PC-3 (cell line): ENCODE data around the gene CADPS2. TPM values are rescaled to one million over a fixed set of nuclear protein-coding genes. Genes with fewer than 3 reads are reported as not detected.

Experiments used
- ATAC-seq: fragments of 200-7000 bp; cut with Tn5 transposase; 2 replicates; pipeline ENCODE4 v1.9.1; 2020; ENCODE audit warnings: mild to moderate bottlenecking, moderate library complexity
- BruUV-seq: library from RNA; stranded (reverse); fragments of 400-500 nt; replicated peaks from 2 replicates; lab custom pipeline; 2021; lab: Mats Ljungman, UMichigan
- CTCF ChIA-PET: fragments of 300-600 bp; sonication (Branson Sonifier 250); formaldehyde crosslinking; loops from one replicate; lab custom pipeline; 2022; ENCODE audit warnings: antibody characterized with exemption; lab: Charles Lee
- POLR2A ChIA-PET: fragments of 300-600 bp; sonication (Branson Sonifier 250); formaldehyde crosslinking; loops from one replicate; lab custom pipeline; 2022; ENCODE audit warnings: antibody characterized with exemption; ENCODE audit not compliant: unreplicated experiment; lab: Charles Lee
- DNase-seq: peaks from one replicate; pipeline ENCODE4 v3.0.0-alpha.2; 2015
- H2AFZ ChIP-seq: fragments of 300-600 bp; sonication (generic); 2 replicates; pipeline ENCODE4 v1.6.0; 2016; ENCODE audit warnings: antibody characterized with exemption, low read length
- H3F3A ChIP-seq: fragments of 300-600 bp; sonication (generic); one replicate; pipeline ENCODE4 v1.6.0; 2017; ENCODE audit warnings: antibody characterized with exemption, low read length, control low read depth, mild to moderate bottlenecking; ENCODE audit not compliant: unreplicated experiment
- H3K27ac ChIP-seq: fragments of 300-600 bp; sonication (generic); 2 replicates; pipeline ENCODE4 v1.5.1; 2016; ENCODE audit warnings: mild to moderate bottlenecking, low read length
- H3K27me3 ChIP-seq: fragments of 300-600 bp; sonication (generic); 2 replicates; pipeline ENCODE4 v1.6.1; 2016; ENCODE audit warnings: low read length, mixed read lengths
- H3K36me3 ChIP-seq: fragments of 300-600 bp; sonication (generic); 2 replicates; pipeline ENCODE4 v1.6.1; 2016; ENCODE audit warnings: low read depth, mixed run types, low read length, mixed read lengths
- H3K4me1 ChIP-seq: fragments of 300-600 bp; sonication (generic); 2 replicates; pipeline ENCODE4 v1.5.1; 2016; ENCODE audit warnings: low read length; ENCODE audit not compliant: insufficient read depth
- H3K4me2 ChIP-seq: fragments of 300-600 bp; sonication (generic); 2 replicates; pipeline ENCODE4 v1.6.0; 2016; ENCODE audit warnings: low read length
- H3K4me3 ChIP-seq: fragments of 300-600 bp; sonication (generic); 2 replicates; pipeline ENCODE4 v1.5.1; 2016; ENCODE audit warnings: mild to moderate bottlenecking, low read length, mixed read lengths
- H3K79me2 ChIP-seq: fragments of 300-600 bp; sonication (generic); 2 replicates; pipeline ENCODE4 v1.6.1; 2017; ENCODE audit warnings: low read length, mixed read lengths
- H3K9ac ChIP-seq: fragments of 300-600 bp; sonication (generic); 2 replicates; pipeline ENCODE4 v1.6.0; 2016; ENCODE audit warnings: mild to moderate bottlenecking, low read length
- H3K9me2 ChIP-seq: fragments of 300-600 bp; sonication (generic); replicated peaks from 2 replicates; pipeline ENCODE4 v1.6.1; 2016; ENCODE audit warnings: mixed run types, low read length, mixed read lengths
- H3K9me3 ChIP-seq: fragments of 300-600 bp; sonication (generic); 2 replicates; pipeline ENCODE4 v1.6.1; 2016; ENCODE audit warnings: low read length, mixed read lengths
- H4K20me1 ChIP-seq: fragments of 300-600 bp; sonication (generic); 2 replicates; pipeline ENCODE4 v1.6.1; 2016; ENCODE audit warnings: low read length, mixed read lengths
- EZH2 ChIP-seq: fragments of 300-600 bp; sonication (generic); IDR thresholded peaks from one replicate; pipeline ENCODE4 v1.6.1; 2017; ENCODE audit warnings: antibody characterized with exemption, mild to moderate bottlenecking, low read length; ENCODE audit not compliant: unreplicated experiment
- EZH2phosphoT487 ChIP-seq: fragments of 300-600 bp; sonication (generic); IDR thresholded peaks from 2 replicates; pipeline ENCODE4 v1.6.1; 2018; ENCODE audit warnings: mild to moderate bottlenecking, antibody characterized with exemption, low read length, borderline replicate concordance
- intact Hi-C: fragments of 100-400 bp; cut with micrococcal nuclease; formaldehyde crosslinking; loops from 2 replicates; pipeline ENCODE4 v1.9.0; 2023
- total RNA-seq: library from RNA; depleted of rRNA; stranded (reverse); fragments of >200 nt; gene quantifications from 2 replicates; pipeline ENCODE4 v1.2.3, GENCODE V29; 2014
- TF ChIP-seq, protein P1 (sequence below): fragments of 300-600 bp; sonication (generic); conservative IDR thresholded peaks from 2 replicates; pipeline ENCODE4 v1.5.1; 2017; ENCODE audit warnings: antibody characterized with exemption, low read depth, mild to moderate bottlenecking, low read length

The CADPS2 gene
- total RNA-seq, 1 experiment from 2014 or later: 9.4 TPM

DNA sequence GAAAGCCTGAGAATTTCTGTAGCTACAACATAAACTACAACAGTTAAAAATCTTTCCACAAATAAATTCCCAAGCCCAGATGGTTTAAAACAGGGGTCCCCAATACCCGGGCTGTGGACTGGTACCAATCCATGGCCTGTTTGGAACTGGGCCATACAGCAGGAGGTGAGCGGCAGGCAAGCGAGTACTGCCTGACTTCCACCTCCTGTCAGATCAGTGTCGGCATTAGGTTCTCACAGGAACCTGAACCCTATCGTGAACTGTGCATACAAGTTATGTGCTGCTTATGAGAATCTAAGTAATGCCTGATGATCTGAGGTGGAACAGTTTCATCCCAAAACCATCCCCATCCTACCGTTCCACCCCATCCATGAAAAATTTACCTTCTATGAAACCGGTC, 421.0 kb downstream of the CADPS2 start:
- intact Hi-C loops: no loop called here
- Histone ChIP-seq H3K27me3 (no peaks in the 10 kb centered on the region), H3K79me2 (no peaks in the 10 kb centered on the region), H3K36me3 (no peaks in the 10 kb centered on the region), H3K9ac (no peak overlapping the region), H3K27ac (no peak overlapping the region), H3K4me3 (no peak overlapping the region), H4K20me1 (no peaks in the 10 kb centered on the region), H3K9me3 (no peaks in the 10 kb centered on the region), H3K4me2 (no peak overlapping the region), H3K9me2 (no peaks in the 10 kb centered on the region), H3F3A (no peaks in the 10 kb centered on the region), H2AFZ (no peak overlapping the region), H3K4me1 (no peaks in the 10 kb centered on the region)
- ATAC-seq (no peak), DNase-seq (no peak)
- no TSS peak for BruUV-seq
- TF ChIP-seq EZH2 (no peak), EZH2phosphoT487 (no peak)
- TF ChIP-seq, protein P1, sequence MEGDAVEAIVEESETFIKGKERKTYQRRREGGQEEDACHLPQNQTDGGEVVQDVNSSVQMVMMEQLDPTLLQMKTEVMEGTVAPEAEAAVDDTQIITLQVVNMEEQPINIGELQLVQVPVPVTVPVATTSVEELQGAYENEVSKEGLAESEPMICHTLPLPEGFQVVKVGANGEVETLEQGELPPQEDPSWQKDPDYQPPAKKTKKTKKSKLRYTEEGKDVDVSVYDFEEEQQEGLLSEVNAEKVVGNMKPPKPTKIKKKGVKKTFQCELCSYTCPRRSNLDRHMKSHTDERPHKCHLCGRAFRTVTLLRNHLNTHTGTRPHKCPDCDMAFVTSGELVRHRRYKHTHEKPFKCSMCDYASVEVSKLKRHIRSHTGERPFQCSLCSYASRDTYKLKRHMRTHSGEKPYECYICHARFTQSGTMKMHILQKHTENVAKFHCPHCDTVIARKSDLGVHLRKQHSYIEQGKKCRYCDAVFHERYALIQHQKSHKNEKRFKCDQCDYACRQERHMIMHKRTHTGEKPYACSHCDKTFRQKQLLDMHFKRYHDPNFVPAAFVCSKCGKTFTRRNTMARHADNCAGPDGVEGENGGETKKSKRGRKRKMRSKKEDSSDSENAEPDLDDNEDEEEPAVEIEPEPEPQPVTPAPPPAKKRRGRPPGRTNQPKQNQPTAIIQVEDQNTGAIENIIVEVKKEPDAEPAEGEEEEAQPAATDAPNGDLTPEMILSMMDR: no peak
- POLR2A ChIA-PET: no interaction called here
- CTCF ChIA-PET: no interaction called here

DNA sequence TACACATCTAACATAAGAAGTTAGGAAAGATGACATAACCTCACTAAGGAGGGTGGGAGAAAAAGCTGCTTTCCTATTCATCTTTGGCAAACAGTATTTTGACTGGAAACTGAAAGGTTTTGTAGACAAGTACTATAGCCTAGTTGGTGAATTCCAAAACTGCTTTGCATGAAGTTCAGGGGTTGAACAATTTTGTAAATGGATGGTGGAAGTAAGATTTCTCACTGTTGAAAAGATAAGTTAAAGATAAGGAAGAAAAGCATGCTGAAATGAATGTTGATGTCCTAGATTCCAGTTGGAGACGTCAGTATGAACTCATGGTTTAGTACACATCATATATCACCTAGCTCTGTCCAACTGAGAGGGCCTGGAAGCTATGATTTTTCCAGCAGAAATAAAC, 422.6 kb downstream of the CADPS2 start:
- POLR2A ChIA-PET: no interaction called here
- no peaks in the 10 kb centered on the region for H3K79me2 ChIP-seq
- H3K9me3 ChIP-seq: no peaks in the 10 kb centered on the region
- no peaks in the 10 kb centered on the region for H4K20me1 ChIP-seq
- intact Hi-C loops: no loop called here
- no peaks in the 10 kb centered on the region for H3K4me1 ChIP-seq
- H3K4me2 ChIP-seq: no peak overlapping the region
- no peaks in the 10 kb centered on the region for H3K36me3 ChIP-seq
- DNase-seq (no peak), ATAC-seq (no peak)
- CTCF ChIA-PET: no interaction called here
- BruUV-seq: no TSS peak
- H2AFZ ChIP-seq: no peak overlapping the region
- no peaks in the 10 kb centered on the region for H3K9me2 ChIP-seq
- no peaks in the 10 kb centered on the region for H3K27me3 ChIP-seq
- H3K4me3 ChIP-seq: no peak overlapping the region
- no peak overlapping the region for H3K27ac ChIP-seq
- TF ChIP-seq EZH2phosphoT487 (no peak), EZH2 (no peak)
- TF ChIP-seq, protein P1: no peak
- H3K9ac ChIP-seq: no peak overlapping the region
- H3F3A ChIP-seq: no peaks in the 10 kb centered on the region

DNA sequence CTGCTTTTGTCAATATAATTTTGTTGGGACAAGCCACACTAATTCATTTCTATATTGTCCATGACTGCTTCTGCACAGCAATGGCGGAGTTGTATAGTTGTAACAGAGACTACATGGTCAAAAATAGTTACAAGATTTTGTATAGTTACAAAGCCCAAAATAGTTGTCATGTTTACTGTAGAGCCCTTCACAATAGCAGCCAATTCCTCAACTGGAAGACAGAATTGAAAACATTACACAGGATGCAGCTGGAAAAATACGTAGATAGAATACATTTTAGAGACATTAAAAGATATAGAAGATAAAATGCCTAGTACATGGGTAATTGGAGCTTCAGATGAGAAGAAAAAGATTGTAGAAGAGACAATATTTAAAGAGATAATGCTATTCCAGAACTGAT, 425.3 kb downstream of the CADPS2 start:
- H3K9me3 ChIP-seq: no peaks in the 10 kb centered on the region
- H3K9ac ChIP-seq: no peak overlapping the region
- H4K20me1 ChIP-seq: no peaks in the 10 kb centered on the region
- H3K79me2 ChIP-seq: no peaks in the 10 kb centered on the region
- no TSS peak for BruUV-seq
- H3K27ac ChIP-seq: no peak overlapping the region
- H3F3A ChIP-seq: no peaks in the 10 kb centered on the region
- H3K4me2 ChIP-seq: no peak overlapping the region
- no peaks in the 10 kb centered on the region for H3K9me2 ChIP-seq
- TF ChIP-seq, protein P1: no peak
- TF ChIP-seq EZH2phosphoT487 (no peak), EZH2 (no peak)
- ATAC-seq: no peak
- CTCF ChIA-PET: no interaction called here
- no peaks in the 10 kb centered on the region for H3K27me3 ChIP-seq
- intact Hi-C loops: no loop called here
- no peak overlapping the region for H2AFZ ChIP-seq
- no peak for DNase-seq
- H3K36me3 ChIP-seq: no peaks in the 10 kb centered on the region
- POLR2A ChIA-PET: no interaction called here
- H3K4me3 ChIP-seq: no peak overlapping the region
- no peaks in the 10 kb centered on the region for H3K4me1 ChIP-seq
